Measurements from ENCODE around the gene SPDEF. TPM values are rescaled to one million over a fixed set of nuclear protein-coding genes. Genes with fewer than 3 reads are reported as not detected.

Gene SPDEF
- total and polyA plus RNA-seq, 10 of the 15 experiments (the other 5 are each of a cell fraction or from before 2014, with no cell fraction given), result not detected

DNA sequence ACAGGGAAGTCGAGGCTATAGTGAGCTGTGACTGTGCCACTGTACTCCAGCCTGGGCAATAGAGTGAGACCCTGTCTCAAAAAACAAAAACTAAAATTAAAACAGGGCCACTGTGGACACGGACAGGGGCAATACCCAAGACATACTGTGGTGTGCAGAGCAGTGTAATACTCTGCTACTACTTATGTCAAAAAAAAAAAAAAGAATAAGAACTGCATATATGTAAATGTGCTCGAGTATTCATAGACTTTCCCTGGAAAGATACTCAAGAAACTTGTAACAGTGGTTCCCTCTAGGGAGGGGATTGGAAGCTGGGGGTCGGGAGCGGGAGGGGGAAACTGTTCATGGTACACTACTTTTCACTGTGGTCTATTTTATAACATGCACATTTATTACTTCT, 15.9 kb downstream of the SPDEF start:
- no peaks in the 10 kb centered on the region for H3K9me3 ChIP-seq (replicated peaks; ENCODE audit: control insufficient read depth, insufficient read depth, low read length)
- ChIA-PET CTCF (no interaction called here), RAD21 (ENCODE audit: unreplicated experiment) (no interaction called here), POLR2A (no interaction called here), SMC1A (ENCODE audit: uncharacterized antibody, unreplicated experiment) (interaction anchor here (0.9 kb wide), 1 partner anchor 116 kb away, joined by 3 read pairs; no protein-coding TSS in a partner anchor)
- in situ Hi-C loops (cut with MboI), result no loop called here
- no peaks in the 10 kb centered on the region; a peak in 1 of 4 replicates for H3K27me3 ChIP-seq (replicated peaks in 1 of 2; ENCODE audit: control insufficient read depth in 2 of 2, insufficient read depth in 2 of 2, low read length in 1 of 2)
- no peak overlapping the region for H3K9ac ChIP-seq (ENCODE audit: control insufficient read depth, insufficient read depth, low read length)
- H3K4me1 ChIP-seq (ENCODE audit: control insufficient read depth, insufficient read depth, low read length), result no peaks in the 10 kb centered on the region
- H3K4me3 ChIP-seq, result no peak overlapping the region
- ATAC-seq (no peak), FAIRE-seq (no peak), DNase-seq (ENCODE audit: low read depth, low spot score) (no peak)
- H2AFZ ChIP-seq (ENCODE audit: control insufficient read depth, low read depth, low read length), result no peak overlapping the region
- BruUV-seq (replicated peaks), result no TSS peak
- H4K20me1 ChIP-seq (ENCODE audit: control insufficient read depth, insufficient read depth), result no peaks in the 10 kb centered on the region
- intact Hi-C loops (cut with micrococcal nuclease; ENCODE audit: unreplicated experiment), result no loop called here
- no peaks in the 10 kb centered on the region for H3K79me2 ChIP-seq (ENCODE audit: control insufficient read depth, insufficient read depth, low read length)
- H3K27ac ChIP-seq (ENCODE audit: control insufficient read depth, insufficient read depth), result no peak overlapping the region
- WGBS (ENCODE audit: insufficient coverage, insufficient replicate concordance, low lambda C conversion rate, missing lambda C conversion rate), result 37% methylated on average over 5 of the region's 5 CpGs
- H3K36me3 ChIP-seq (ENCODE audit: control insufficient read depth in 2 of 2, insufficient read depth in 2 of 2, low read length in 1 of 2), result no peaks in the 10 kb centered on the region
- H3K4me2 ChIP-seq (ENCODE audit: control insufficient read depth, insufficient read depth), result no peak overlapping the region
- TF ChIP-seq TCF7 (IDR thresholded peaks at IDR 0.05; ENCODE audit: borderline replicate concordance) (no peak), POLR2A (IDR thresholded peaks at IDR 0.05; ENCODE audit: low read depth, low read length) (no peak), ZBED1 (IDR thresholded peaks at IDR 0.05; ENCODE audit: borderline replicate concordance) (no peak), CHD1 (IDR thresholded peaks at IDR 0.05; ENCODE audit: low read depth, low read length) (no peak), JUNB (IDR thresholded peaks at IDR 0.05) (no peak), MEF2A (IDR thresholded peaks at IDR 0.05; ENCODE audit: insufficient read depth, low read depth, low read length) (no peak), ZNF207 (IDR thresholded peaks at IDR 0.05; ENCODE audit: borderline replicate concordance) (no peak), SPI1 (IDR thresholded peaks at IDR 0.05; ENCODE audit: borderline replicate concordance, insufficient read depth, low read depth, low read length) (no peak), EGR1 (IDR thresholded peaks at IDR 0.05; ENCODE audit: borderline replicate concordance in 1 of 2, low read depth in 2 of 2, low read length in 2 of 2) (no peak)
- TF ChIP-seq, protein P1, sequence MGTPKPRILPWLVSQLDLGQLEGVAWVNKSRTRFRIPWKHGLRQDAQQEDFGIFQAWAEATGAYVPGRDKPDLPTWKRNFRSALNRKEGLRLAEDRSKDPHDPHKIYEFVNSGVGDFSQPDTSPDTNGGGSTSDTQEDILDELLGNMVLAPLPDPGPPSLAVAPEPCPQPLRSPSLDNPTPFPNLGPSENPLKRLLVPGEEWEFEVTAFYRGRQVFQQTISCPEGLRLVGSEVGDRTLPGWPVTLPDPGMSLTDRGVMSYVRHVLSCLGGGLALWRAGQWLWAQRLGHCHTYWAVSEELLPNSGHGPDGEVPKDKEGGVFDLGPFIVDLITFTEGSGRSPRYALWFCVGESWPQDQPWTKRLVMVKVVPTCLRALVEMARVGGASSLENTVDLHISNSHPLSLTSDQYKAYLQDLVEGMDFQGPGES (IDR thresholded peaks at IDR 0.05), result no peak
- TF ChIP-seq, protein P2, sequence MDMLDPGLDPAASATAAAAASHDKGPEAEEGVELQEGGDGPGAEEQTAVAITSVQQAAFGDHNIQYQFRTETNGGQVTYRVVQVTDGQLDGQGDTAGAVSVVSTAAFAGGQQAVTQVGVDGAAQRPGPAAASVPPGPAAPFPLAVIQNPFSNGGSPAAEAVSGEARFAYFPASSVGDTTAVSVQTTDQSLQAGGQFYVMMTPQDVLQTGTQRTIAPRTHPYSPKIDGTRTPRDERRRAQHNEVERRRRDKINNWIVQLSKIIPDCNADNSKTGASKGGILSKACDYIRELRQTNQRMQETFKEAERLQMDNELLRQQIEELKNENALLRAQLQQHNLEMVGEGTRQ (IDR thresholded peaks at IDR 0.05; ENCODE audit: borderline replicate concordance, low read depth, low read length), result no peak
- TF ChIP-seq, protein P3, sequence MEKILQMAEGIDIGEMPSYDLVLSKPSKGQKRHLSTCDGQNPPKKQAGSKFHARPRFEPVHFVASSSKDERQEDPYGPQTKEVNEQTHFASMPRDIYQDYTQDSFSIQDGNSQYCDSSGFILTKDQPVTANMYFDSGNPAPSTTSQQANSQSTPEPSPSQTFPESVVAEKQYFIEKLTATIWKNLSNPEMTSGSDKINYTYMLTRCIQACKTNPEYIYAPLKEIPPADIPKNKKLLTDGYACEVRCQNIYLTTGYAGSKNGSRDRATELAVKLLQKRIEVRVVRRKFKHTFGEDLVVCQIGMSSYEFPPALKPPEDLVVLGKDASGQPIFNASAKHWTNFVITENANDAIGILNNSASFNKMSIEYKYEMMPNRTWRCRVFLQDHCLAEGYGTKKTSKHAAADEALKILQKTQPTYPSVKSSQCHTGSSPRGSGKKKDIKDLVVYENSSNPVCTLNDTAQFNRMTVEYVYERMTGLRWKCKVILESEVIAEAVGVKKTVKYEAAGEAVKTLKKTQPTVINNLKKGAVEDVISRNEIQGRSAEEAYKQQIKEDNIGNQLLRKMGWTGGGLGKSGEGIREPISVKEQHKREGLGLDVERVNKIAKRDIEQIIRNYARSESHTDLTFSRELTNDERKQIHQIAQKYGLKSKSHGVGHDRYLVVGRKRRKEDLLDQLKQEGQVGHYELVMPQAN (conservative IDR thresholded peaks at IDR 0.05), result no peak
- TF ChIP-seq, protein P4, sequence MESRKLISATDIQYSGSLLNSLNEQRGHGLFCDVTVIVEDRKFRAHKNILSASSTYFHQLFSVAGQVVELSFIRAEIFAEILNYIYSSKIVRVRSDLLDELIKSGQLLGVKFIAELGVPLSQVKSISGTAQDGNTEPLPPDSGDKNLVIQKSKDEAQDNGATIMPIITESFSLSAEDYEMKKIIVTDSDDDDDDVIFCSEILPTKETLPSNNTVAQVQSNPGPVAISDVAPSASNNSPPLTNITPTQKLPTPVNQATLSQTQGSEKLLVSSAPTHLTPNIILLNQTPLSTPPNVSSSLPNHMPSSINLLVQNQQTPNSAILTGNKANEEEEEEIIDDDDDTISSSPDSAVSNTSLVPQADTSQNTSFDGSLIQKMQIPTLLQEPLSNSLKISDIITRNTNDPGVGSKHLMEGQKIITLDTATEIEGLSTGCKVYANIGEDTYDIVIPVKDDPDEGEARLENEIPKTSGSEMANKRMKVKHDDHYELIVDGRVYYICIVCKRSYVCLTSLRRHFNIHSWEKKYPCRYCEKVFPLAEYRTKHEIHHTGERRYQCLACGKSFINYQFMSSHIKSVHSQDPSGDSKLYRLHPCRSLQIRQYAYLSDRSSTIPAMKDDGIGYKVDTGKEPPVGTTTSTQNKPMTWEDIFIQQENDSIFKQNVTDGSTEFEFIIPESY (IDR thresholded peaks at IDR 0.05), result no peak
- TF ChIP-seq, protein P5, sequence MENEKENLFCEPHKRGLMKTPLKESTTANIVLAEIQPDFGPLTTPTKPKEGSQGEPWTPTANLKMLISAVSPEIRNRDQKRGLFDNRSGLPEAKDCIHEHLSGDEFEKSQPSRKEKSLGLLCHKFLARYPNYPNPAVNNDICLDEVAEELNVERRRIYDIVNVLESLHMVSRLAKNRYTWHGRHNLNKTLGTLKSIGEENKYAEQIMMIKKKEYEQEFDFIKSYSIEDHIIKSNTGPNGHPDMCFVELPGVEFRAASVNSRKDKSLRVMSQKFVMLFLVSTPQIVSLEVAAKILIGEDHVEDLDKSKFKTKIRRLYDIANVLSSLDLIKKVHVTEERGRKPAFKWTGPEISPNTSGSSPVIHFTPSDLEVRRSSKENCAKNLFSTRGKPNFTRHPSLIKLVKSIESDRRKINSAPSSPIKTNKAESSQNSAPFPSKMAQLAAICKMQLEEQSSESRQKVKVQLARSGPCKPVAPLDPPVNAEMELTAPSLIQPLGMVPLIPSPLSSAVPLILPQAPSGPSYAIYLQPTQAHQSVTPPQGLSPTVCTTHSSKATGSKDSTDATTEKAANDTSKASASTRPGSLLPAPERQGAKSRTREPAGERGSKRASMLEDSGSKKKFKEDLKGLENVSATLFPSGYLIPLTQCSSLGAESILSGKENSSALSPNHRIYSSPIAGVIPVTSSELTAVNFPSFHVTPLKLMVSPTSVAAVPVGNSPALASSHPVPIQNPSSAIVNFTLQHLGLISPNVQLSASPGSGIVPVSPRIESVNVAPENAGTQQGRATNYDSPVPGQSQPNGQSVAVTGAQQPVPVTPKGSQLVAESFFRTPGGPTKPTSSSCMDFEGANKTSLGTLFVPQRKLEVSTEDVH (IDR thresholded peaks at IDR 0.05; ENCODE audit: low read depth, partially characterized antibody), result no peak

Data from GM12878 (cell line).